OCI-LY3 (cell line): ENCODE data around the gene SLC7A11.
"Not testable (repeated sequence)": the region's sequence is repeated elsewhere in the genome, so short reads cannot be mapped to it uniquely, and the experiment has no call there.

ENCODE experiments used
- CTCF ChIP-seq: fragments of 200-600, 300-600 bp; sonication (generic); IDR thresholded peaks from 2 replicates; pipeline ENCODE4 v1.5.1; 2014; ENCODE audit warnings: antibody characterized with exemption, low read length, low read depth
- EZH2phosphoT487 ChIP-seq: fragments of 200-600 bp; shearing (Covaris generic); IDR thresholded peaks from 2 replicates; pipeline ENCODE4 v1.6.1; 2018; ENCODE audit warnings: antibody characterized with exemption, mixed run types, low read depth

GRCh38 chr4:138210576-138210975 lies 31.6 kb downstream of the SLC7A11 start:
- TF ChIP-seq CTCF, EZH2phosphoT487: not testable (repeated sequence)
